Neutrophil (primary cell): Measurements from ENCODE around the gene MAST4.

Experiments used
- H3K27ac ChIP-seq: fragments of 200-600 bp; sonication (generic); 2 replicates; pipeline ENCODE4 v1.5.1; 2016; ENCODE audit warnings: mild to moderate bottlenecking, moderate library complexity
- H3K27me3 ChIP-seq: fragments of 200-600 bp; sonication (generic); 2 replicates; pipeline ENCODE4 v1.6.0; 2016; ENCODE audit warnings: mild to moderate bottlenecking
- H3K36me3 ChIP-seq: fragments of 200-600 bp; sonication (generic); 2 replicates; pipeline ENCODE4 v1.5.1; 2017
- H3K4me1 ChIP-seq, 2 experiments: fragments of 200-600 bp in 1 of 2; sonication (generic) in 1 of 2; 1 replicate in 1 of 2; 2 replicates in 1 of 2; pipeline versions ENCODE4 v1.5.1 to v1.6.1; 2013 to 2016; ENCODE audit warnings: low read depth in 1 of 2, low read length in 1 of 2, mild to moderate bottlenecking in 1 of 2, moderate library complexity in 1 of 2; ENCODE audit not compliant: control insufficient read depth in 1 of 2, insufficient read depth in 1 of 2
- H3K4me3 ChIP-seq, 2 experiments: fragments of 200-600 bp in 1 of 2; sonication (generic) in 1 of 2; 1 replicate in 1 of 2; 2 replicates in 1 of 2; pipeline ENCODE4 v1.5.1; 2013 to 2016; ENCODE audit warnings: low read depth in 1 of 2, low read length in 1 of 2, mild to moderate bottlenecking in 1 of 2, moderate library complexity in 1 of 2
- H3K9me3 ChIP-seq: fragments of 200-600 bp; sonication (generic); 2 replicates; pipeline ENCODE4 v1.5.1; 2016
- TF ChIP-seq, protein P1 (sequence below): fragments of 200-600 bp; sonication (generic); IDR thresholded peaks from 2 replicates; pipeline ENCODE4 v1.5.1; 2016; ENCODE audit warnings: antibody characterized with exemption

Gene MAST4

DNA sequence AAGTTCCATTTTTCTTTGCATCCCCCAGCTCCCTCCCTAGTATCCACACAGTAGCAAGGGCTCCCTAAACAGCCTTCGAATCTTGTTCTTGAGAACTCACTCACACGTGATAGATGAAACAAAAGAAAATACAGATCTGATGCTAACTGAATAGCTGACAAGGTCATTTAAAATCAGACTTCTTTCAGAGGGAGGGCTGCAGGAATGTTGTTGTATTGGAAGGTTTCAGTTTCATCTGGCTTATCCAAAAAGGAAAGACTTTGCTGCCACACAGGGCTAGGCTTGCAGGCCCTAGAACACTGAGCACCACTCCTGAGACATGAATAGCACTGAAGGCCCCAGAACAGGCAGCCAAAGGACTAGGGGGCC, 597.2 kb downstream of the MAST4 start:
- no peak overlapping the region for H3K27ac ChIP-seq
- no peak overlapping the region for H3K4me3 ChIP-seq
- peaks cover 5 to 8% of the 10 kb centered on the region in 2 experiments for H3K4me1 ChIP-seq
- TF ChIP-seq, protein P1, sequence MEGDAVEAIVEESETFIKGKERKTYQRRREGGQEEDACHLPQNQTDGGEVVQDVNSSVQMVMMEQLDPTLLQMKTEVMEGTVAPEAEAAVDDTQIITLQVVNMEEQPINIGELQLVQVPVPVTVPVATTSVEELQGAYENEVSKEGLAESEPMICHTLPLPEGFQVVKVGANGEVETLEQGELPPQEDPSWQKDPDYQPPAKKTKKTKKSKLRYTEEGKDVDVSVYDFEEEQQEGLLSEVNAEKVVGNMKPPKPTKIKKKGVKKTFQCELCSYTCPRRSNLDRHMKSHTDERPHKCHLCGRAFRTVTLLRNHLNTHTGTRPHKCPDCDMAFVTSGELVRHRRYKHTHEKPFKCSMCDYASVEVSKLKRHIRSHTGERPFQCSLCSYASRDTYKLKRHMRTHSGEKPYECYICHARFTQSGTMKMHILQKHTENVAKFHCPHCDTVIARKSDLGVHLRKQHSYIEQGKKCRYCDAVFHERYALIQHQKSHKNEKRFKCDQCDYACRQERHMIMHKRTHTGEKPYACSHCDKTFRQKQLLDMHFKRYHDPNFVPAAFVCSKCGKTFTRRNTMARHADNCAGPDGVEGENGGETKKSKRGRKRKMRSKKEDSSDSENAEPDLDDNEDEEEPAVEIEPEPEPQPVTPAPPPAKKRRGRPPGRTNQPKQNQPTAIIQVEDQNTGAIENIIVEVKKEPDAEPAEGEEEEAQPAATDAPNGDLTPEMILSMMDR: no peak
- no peaks in the 10 kb centered on the region for H3K9me3 ChIP-seq
- H3K27me3 ChIP-seq: no peaks in the 10 kb centered on the region
- no peaks in the 10 kb centered on the region for H3K36me3 ChIP-seq

DNA sequence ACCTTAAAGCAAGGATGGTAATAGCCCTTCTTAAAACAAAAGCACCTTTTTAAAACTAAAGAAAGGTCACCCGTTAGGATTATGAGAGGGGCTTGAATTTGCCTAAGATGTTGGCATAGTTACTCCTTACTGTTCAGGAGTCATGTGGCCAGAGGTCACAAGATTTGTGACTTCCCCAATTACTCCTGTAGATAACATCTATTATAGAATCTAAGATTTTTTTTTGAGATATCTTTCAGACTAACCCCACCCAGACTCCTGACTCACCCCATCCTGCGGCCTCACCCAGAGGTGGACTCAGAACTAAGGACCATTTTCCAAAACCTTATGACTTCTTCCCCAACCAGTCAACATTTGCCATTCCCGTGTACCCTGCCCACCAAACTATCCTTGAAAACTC, 598.0 kb downstream of the MAST4 start:
- Histone ChIP-seq H3K4me3 (no peak overlapping the region), H3K27ac (no peak overlapping the region)

DNA sequence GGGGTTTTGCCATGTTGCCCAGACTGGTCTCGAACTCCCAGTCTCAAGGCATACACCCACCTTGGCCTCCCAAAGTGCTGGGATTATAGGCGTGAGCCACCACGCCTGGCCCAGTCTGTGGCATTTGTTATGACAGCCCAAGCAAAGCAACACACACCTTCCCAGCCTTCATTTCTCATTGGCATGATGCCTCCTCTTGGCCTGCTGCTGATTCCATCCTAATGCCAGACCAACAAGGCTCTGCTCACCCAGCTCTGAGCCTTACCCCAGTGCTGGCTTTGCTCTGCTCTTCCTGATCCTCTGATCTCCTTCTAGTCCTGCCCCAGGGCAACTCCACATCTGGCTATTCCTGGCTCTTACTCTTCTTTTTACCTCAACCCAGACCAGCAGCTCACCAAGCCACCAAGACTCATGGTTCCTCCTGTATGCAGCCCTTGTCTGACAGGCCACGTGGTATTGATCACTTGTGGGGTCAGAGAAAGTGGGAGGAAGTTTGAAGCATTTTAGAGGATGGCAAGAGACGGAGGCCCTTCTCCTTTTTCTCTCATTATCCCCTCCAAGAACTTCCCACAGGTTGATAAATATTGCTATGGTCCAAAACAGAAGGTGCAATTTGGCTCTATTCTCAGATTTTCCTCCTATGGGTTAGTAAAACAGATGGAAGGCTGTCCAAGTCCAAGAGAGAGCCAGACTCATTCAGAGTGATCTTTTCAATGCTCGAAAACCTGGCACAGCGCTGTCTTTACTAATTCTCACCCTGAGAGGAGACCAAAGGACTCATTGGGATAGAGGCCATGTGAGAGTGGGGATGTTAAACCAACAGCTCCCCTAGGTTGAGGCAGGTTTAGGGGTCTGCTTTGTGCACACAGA, 599.4 kb downstream of the MAST4 start:
- Histone ChIP-seq H3K9me3 (no peaks in the 10 kb centered on the region), H3K4me1 (peaks cover 22 to 29% of the 10 kb centered on the region in 2 experiments), H3K36me3 (no peaks in the 10 kb centered on the region), H3K27me3 (no peaks in the 10 kb centered on the region), H3K27ac (no peak overlapping the region), H3K4me3 (no peak overlapping the region)
- TF ChIP-seq, protein P1: no peak

More for the DNA sequence above, 598.0 kb downstream of the MAST4 start:
- peaks cover 8 to 15% of the 10 kb centered on the region in 2 experiments for H3K4me1 ChIP-seq
- H3K36me3 ChIP-seq: no peaks in the 10 kb centered on the region
- TF ChIP-seq, protein P1: no peak
- H3K27me3 ChIP-seq: no peaks in the 10 kb centered on the region
- H3K9me3 ChIP-seq: no peaks in the 10 kb centered on the region

DNA sequence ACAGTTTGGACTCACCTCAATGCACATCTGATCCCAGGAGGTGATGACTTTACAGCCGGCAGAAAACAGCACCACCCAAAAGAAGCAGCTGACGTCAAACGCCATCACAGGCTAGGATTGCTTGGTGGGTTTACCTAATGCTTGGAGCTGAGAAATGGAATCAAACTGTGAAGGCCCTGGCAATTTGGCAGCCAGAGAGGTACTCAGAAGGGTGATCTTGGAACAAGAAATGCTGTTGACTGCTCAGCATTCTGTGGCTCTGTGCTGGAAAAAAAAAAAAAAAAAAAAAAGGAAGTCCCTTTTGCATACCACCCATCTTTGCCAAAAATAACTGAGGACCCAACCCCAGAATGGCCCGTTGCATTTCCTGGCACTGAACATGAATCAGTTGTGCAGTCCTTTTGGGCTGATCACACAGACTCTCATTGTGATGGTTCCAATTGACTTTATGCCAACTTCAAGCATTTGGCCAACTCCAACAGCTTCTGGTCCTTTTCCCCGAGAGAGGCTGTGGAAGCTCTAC, 600.4 kb downstream of the MAST4 start, which contains the start of gene CD180:
CD180 (minus strand) TSS at position 263 of the 523 bp plus-strand sequence; CDS start at position 105, 158 bp downstream.
- Histone ChIP-seq H3K4me1 (peaks cover 22 to 33% of the 10 kb centered on the region in 2 experiments), H3K36me3 (no peaks in the 10 kb centered on the region), H3K4me3 (no peak within 1 kb of the TSS), H3K27ac (no peak within 1 kb of the TSS), H3K9me3 (no peaks in the 10 kb centered on the region), H3K27me3 (no peaks in the 10 kb centered on the region)
- TF ChIP-seq, protein P1: no peak

DNA sequence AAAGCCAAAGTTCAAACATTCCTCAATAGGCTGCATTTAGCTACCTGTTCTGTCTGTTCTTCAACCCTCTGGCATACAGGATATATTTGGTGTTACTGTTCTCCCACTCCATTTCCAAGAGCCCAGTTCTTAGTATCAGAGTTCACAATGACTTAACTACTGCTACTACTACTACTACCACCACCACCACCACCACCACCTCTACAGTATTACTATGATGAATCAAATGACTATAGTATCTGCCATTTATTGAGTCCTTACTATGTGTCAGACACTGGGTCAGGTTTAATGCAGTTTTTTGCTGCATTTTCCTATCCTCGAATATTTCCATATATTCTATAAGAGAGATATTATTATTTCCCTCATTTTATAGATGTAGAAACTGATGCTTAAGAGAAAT, 601.3 kb downstream of the MAST4 start:
- peaks cover 28 to 41% of the 10 kb centered on the region in 2 experiments for H3K4me1 ChIP-seq
- H3K27ac ChIP-seq: no peak overlapping the region
- H3K4me3 ChIP-seq: no peak overlapping the region
- no peaks in the 10 kb centered on the region for H3K27me3 ChIP-seq
- no peaks in the 10 kb centered on the region for H3K9me3 ChIP-seq
- TF ChIP-seq, protein P1: no peak
- no peaks in the 10 kb centered on the region for H3K36me3 ChIP-seq
